Mesothelial cell of epicardium (in vitro differentiated cells): ENCODE measurements around the gene LIMS1. TPM values are rescaled to one million over a fixed set of nuclear protein-coding genes. Genes with fewer than 3 reads are reported as not detected.

Experiments
- DNase-seq, 2 experiments: peaks; one replicate each; pipeline ENCODE4 v3.0.0; 2021; ENCODE audit warnings: low spot score in 2 of 2; ENCODE audit not compliant: unreplicated experiment in 2 of 2
- H3K27ac Mint-ChIP-seq: 2 replicates; pipeline ENCODE4 v1.8.0; 2021; ENCODE audit warnings: mixed read lengths
- H3K27me3 Mint-ChIP-seq: 2 replicates; pipeline ENCODE4 v1.8.0; 2021; ENCODE audit warnings: low read depth, mixed read lengths
- H3K36me3 Mint-ChIP-seq: 2 replicates; pipeline ENCODE4 v1.8.0; 2021; ENCODE audit warnings: mixed read lengths
- H3K4me1 Mint-ChIP-seq: 2 replicates; pipeline ENCODE4 v1.8.0; 2021; ENCODE audit warnings: mixed read lengths
- H3K4me3 Mint-ChIP-seq: 2 replicates; pipeline ENCODE4 v1.8.0; 2021; ENCODE audit warnings: mild to moderate bottlenecking, moderate library complexity, mixed read lengths
- H3K9me3 Mint-ChIP-seq: 2 replicates; pipeline ENCODE4 v1.8.0; 2021; ENCODE audit warnings: mixed read lengths
- total RNA-seq: library from RNA; stranded (reverse); gene quantifications from 3 replicates; pipeline ENCODE4 v1.2.1, GENCODE V29; 2021
- TF ChIP-seq, protein P1 (sequence below): fragments of 200-600 bp; sonication (generic); IDR thresholded peaks from one replicate; pipeline ENCODE4 v1.5.0; 2021; ENCODE audit warnings: antibody characterized with exemption; ENCODE audit not compliant: unreplicated experiment

The LIMS1 gene
- total RNA-seq, 1 donor from 2014 or later: 46.6 TPM

DNA sequence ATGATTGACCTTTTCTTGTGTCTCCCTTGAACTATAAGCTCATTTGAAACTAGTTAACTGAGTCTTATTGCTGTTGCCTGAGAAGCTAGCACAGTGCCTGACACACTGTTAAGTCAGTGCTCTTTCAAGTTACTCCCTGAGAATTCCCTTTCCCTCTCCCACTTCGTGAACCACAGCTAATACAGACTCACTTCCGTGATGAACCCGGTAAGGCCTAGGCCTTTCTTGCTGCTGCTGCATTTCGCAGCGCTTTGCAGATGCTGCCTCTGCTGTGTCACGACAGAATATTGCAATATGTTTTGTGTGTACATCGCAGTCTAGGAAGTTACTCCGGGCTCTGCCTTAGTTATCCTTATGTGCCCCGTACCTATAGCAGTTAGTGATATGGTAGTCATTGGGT is 42.8 kb downstream of the LIMS1 start:
- TF ChIP-seq, protein P1, sequence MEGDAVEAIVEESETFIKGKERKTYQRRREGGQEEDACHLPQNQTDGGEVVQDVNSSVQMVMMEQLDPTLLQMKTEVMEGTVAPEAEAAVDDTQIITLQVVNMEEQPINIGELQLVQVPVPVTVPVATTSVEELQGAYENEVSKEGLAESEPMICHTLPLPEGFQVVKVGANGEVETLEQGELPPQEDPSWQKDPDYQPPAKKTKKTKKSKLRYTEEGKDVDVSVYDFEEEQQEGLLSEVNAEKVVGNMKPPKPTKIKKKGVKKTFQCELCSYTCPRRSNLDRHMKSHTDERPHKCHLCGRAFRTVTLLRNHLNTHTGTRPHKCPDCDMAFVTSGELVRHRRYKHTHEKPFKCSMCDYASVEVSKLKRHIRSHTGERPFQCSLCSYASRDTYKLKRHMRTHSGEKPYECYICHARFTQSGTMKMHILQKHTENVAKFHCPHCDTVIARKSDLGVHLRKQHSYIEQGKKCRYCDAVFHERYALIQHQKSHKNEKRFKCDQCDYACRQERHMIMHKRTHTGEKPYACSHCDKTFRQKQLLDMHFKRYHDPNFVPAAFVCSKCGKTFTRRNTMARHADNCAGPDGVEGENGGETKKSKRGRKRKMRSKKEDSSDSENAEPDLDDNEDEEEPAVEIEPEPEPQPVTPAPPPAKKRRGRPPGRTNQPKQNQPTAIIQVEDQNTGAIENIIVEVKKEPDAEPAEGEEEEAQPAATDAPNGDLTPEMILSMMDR: no peak
- Mint-ChIP-seq H3K27me3 (no peaks in the 10 kb centered on the region), H3K27ac (no peak overlapping the region), H3K4me1 (peaks cover 24% of the 10 kb centered on the region), H3K36me3 (no peaks in the 10 kb centered on the region), H3K9me3 (no peaks in the 10 kb centered on the region), H3K4me3 (no peak overlapping the region)
- no peak for DNase-seq

DNA sequence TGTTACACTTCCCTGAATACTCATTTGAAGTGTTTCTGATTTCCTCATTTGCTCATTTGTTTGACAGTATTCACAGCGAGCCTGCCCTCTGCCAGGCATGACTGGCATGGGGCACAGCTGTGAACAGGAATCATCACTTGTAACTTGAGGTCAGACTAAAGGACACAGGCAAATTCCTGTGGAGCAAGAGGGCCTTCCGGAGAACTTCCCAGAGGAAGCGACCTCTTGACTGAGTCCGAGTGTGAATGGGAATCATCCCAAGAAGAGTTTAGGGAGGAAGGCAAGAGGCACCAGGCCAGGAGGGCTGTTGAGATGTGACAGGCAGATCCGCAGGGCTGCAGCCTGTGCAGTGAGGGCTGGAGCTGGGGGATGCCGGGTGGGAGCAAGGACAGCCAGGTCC is 45.4 kb downstream of the LIMS1 start:
- TF ChIP-seq, protein P1: no peak
- H3K27ac Mint-ChIP-seq: no peak overlapping the region
- peaks cover 19% of the 10 kb centered on the region for H3K4me1 Mint-ChIP-seq
- H3K27me3 Mint-ChIP-seq: no peaks in the 10 kb centered on the region
- H3K36me3 Mint-ChIP-seq: no peaks in the 10 kb centered on the region
- no peaks in the 10 kb centered on the region for H3K9me3 Mint-ChIP-seq
- H3K4me3 Mint-ChIP-seq: no peak overlapping the region
- DNase-seq: no peak

DNA sequence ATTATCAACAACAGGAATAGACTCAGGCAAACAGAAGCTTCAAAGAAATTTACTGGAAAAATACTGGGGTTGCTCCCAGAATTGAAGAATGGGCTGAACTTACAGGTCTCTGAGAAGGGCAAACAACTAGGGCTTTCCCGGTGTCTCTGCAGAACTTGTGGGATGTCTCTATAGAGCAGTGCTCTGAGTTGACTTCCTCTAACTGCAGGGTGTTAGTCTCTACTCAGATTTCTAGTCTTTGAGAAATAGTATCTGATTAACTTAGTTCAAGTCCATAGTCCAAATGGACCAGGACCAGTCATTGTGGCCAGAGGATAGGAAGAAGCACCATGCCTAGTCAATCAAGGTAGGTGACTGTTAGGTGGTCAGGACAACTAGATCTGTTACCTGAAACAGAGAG is 45.8 kb downstream of the LIMS1 start:
- Mint-ChIP-seq H3K36me3 (no peaks in the 10 kb centered on the region), H3K27me3 (no peaks in the 10 kb centered on the region), H3K4me3 (no peak overlapping the region), H3K9me3 (no peaks in the 10 kb centered on the region), H3K4me1 (peaks cover 16% of the 10 kb centered on the region), H3K27ac (no peak overlapping the region)
- DNase-seq: no peak
- TF ChIP-seq, protein P1: no peak

DNA sequence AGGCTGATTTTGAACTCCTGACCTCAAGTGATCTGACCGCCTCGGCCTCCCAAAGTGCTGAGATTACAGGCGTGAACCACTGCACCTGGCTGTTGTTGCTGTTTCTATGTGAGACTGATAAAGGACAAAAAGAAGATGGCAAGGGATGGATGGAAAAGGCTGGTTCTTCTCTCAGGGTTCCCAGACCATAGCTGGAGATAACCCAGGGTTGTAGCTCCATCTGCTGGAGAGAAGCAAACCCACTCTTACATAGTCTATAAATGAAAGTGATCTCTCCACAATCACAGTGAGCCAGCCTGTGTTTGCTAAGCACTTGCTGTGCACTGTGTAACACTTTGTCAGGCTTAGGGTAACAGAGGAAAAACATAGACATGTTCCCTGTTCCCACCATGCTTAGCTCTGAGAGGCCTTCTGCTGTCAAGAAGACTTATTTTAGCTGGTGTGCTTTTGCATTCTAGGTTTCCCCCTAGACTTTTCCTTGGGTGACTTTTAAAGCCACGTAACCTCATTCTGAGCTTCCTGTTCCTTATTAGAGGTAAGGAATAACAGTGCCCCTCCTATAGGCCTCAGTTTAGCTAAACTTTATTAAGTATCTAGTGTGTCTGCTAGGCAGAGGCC is 49.7 kb downstream of the LIMS1 start:
- peak in 1 of 2 experiments; percentile 54 for DNase-seq
- no peaks in the 10 kb centered on the region for H3K27me3 Mint-ChIP-seq
- H3K36me3 Mint-ChIP-seq: no peaks in the 10 kb centered on the region
- H3K27ac Mint-ChIP-seq: no peak overlapping the region
- no peak overlapping the region for H3K4me3 Mint-ChIP-seq
- TF ChIP-seq, protein P1: peak; percentile 49
- H3K4me1 Mint-ChIP-seq: peaks cover 29% of the 10 kb centered on the region
- no peaks in the 10 kb centered on the region for H3K9me3 Mint-ChIP-seq

DNA sequence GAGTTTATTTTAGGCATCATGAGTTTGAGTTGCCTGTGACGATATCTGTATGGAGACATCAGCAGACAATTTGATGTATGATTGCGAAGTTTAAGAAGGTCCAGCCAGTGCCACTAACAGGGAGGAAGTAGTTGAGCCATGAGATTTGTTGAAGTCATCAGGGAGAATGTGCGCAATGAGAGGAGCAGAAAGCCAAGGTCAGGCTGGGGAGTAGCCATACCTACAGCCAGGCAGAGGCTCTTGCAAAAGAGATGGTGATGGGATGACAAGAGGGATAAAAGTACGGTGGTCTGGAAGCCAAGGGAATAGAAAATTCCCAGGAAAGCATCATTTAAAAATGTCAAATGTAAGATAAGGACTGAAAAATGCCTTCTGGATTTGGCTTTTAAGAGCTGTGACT is 51.2 kb downstream of the LIMS1 start:
- Mint-ChIP-seq H3K4me1 (peaks cover 28% of the 10 kb centered on the region), H3K9me3 (no peaks in the 10 kb centered on the region), H3K27ac (no peak overlapping the region), H3K27me3 (no peaks in the 10 kb centered on the region), H3K36me3 (no peaks in the 10 kb centered on the region), H3K4me3 (no peak overlapping the region)
- DNase-seq: no peak
- TF ChIP-seq, protein P1: no peak

DNA sequence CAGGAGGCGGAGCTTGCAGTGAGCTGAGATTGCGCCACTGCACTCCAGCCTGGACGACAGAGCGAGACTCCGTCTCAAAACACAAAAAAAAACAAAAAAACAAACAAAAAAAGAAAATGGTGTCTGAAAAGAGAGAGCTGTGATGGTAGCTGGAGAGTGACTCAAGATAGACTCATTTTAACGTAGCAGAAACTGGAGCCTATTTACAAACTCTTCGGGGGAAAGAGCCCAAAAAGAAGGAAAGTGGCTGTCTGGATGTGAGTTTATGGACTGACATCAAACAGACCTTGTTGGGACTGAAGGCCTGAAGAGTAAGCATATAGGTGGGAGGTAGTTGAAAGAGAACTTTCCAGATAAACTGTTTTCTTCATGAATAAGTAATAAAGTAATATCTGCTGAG is 51.8 kb downstream of the LIMS1 start:
- DNase-seq: no peak
- Mint-ChIP-seq H3K36me3 (no peaks in the 10 kb centered on the region), H3K27ac (no peak overlapping the region), H3K4me1 (peaks cover 23% of the 10 kb centered on the region), H3K9me3 (no peaks in the 10 kb centered on the region), H3K4me3 (no peak overlapping the region), H3K27me3 (no peaks in the 10 kb centered on the region)
- TF ChIP-seq, protein P1: no peak
